Peyer's patch (tissue), 4 donors: ENCODE measurements around the gene LMNTD1.

ENCODE experiments used
- POLR2A ChIP-seq, 2 donors: fragments of 450-650 bp; IDR thresholded peaks; one replicate each; pipeline ENCODE4 v1.5.1; 2017; ENCODE audit warnings: antibody characterized with exemption in 2 of 2, mild to moderate bottlenecking in 2 of 2, moderate library complexity in 2 of 2
- TF ChIP-seq, protein P1 (sequence below), 6 experiments: fragments of 450-650 bp in 4 of 6; fragments of 200-600 bp in 2 of 6; sonication (generic) in 1 of 6; IDR thresholded peaks; one replicate each; pipeline ENCODE4 v1.5.1; 2017 to 2019; ENCODE audit warnings: antibody characterized with exemption in 6 of 6, mild to moderate bottlenecking in 3 of 6, moderate library complexity in 1 of 6

DNA sequence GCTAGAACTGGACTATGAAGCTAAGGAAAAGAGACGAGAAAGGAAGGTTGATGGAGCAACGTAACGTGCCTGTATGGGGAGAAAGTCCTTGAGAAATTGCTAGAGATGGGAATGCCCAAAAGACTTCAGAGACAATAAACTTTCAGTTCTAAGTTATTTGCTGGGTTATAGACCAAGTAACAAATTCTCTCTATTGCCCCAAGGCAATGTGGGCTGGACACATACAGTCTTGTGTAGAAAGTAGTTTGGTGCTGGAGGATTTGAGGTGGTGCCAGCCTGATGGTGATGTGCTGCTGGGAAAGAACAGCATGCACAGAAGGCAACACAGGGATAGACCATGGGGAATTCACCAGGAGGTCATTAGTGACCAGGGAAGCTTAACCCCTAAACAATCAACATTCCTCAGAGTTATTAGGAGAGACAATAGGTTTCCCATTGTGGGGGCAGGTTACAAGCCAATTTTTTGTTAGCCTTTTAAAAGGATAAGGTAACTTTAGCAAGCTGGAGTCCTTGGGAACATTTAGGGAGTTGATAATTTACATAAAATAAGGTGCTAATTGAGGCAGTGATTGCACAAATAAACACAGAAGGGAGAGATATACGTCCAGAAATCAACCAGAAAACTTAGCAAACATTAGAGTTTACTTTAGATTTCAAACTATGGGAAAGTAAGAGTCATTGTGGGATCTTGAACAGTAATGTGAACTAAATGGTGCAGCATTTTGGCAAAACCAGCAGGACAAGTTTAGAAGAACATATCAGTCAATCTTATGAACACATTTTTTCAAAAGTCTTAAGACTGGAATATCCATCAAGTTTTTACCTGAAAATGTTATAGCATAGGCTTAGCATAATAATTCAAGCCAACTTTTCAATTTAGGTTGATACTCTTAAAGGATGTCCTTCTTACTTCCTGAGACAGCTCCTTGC, 61.4 kb downstream of the LMNTD1 start:
- TF ChIP-seq POLR2A (IDR thresholded peaks at IDR 0.05) = no peak
- TF ChIP-seq, protein P1, sequence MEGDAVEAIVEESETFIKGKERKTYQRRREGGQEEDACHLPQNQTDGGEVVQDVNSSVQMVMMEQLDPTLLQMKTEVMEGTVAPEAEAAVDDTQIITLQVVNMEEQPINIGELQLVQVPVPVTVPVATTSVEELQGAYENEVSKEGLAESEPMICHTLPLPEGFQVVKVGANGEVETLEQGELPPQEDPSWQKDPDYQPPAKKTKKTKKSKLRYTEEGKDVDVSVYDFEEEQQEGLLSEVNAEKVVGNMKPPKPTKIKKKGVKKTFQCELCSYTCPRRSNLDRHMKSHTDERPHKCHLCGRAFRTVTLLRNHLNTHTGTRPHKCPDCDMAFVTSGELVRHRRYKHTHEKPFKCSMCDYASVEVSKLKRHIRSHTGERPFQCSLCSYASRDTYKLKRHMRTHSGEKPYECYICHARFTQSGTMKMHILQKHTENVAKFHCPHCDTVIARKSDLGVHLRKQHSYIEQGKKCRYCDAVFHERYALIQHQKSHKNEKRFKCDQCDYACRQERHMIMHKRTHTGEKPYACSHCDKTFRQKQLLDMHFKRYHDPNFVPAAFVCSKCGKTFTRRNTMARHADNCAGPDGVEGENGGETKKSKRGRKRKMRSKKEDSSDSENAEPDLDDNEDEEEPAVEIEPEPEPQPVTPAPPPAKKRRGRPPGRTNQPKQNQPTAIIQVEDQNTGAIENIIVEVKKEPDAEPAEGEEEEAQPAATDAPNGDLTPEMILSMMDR (IDR thresholded peaks at IDR 0.05) = no peak
